GM12891 (cell line): ENCODE measurements around the gene MRPL34.
"Not testable (repeated sequence)": the region's sequence is repeated elsewhere in the genome, so short reads cannot be mapped to it uniquely, and the experiment has no call there.

ENCODE experiments used
- POLR2A ChIP-seq: IDR thresholded peaks from 2 replicates; pipeline ENCODE4 v1.6.1; 2011; ENCODE audit warnings: low read depth, low read length, control low read depth
- TAF1 ChIP-seq: IDR thresholded peaks from 2 replicates; pipeline ENCODE4 v1.6.1; 2011; ENCODE audit warnings: low read depth, low read length, control low read depth

DNA sequence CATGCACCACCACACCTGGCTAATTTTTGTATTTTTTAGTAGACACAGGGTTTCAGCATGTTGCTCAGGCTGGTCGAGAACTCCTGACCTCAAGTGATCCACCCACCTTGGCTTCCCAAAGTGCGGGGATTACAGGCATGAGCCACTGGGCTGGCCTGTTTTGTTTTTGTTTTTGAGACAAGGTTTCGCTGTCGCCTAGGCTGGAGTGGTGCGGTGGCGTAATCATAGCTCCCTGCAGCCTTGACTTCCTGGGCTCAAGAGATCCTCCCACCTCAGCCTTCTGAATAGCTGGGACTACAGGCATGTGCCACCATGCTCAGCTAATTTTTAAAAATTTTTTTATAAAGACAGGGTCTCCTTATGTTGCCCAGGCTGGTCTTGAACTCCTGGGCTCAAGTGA is 10.1 kb upstream of the MRPL34 start:
- not testable (repeated sequence) for TF ChIP-seq POLR2A, TAF1
